Adrenal gland (tissue), 12 donors: ENCODE results near the gene PPP1R14C. TPM values are rescaled to one million over a fixed set of nuclear protein-coding genes. Genes with fewer than 3 reads are reported as not detected.

ENCODE experiments used
- DNase-seq, 7 donors: peaks; one replicate each; pipeline ENCODE4 v3.0.0-alpha.2; 2019 to 2020
- H3K27ac ChIP-seq, 5 donors: fragments of 200-600 bp; sonication (generic) in 4 of 5; 1 replicate in 3 of 5; 2 replicates in 2 of 5; pipeline versions ENCODE4 v1.5.1 to v1.8.0; 2016 to 2020; ENCODE audit warnings: mild to moderate bottlenecking in 1 of 5
- H3K27me3 ChIP-seq: fragments of 200-600 bp; 2 replicates; pipeline ENCODE4 v1.8.0; 2021
- H3K36me3 ChIP-seq, 2 donors: fragments of 200-600 bp; replicated peaks in 1 of 2; 1 replicate in 1 of 2; 2 replicates in 1 of 2; pipeline versions ENCODE4 v1.5.1 to v1.8.0; 2018 to 2022
- H3K4me1 ChIP-seq, 2 donors: fragments of 200-600 bp; replicated peaks in 1 of 2; 1 replicate in 1 of 2; 2 replicates in 1 of 2; pipeline versions ENCODE4 v1.5.1 to v1.8.0; 2018 to 2021
- H3K4me3 ChIP-seq, 4 donors: fragments of 200-600 bp; sonication (generic) in 3 of 4; one replicate each; pipeline ENCODE4 v1.5.1; 2016 to 2018
- H3K9me3 ChIP-seq, 3 donors: fragments of 200-600 bp; sonication (generic) in 1 of 3; replicated peaks in 1 of 3; 1 replicate in 2 of 3; 2 replicates in 1 of 3; pipeline versions ENCODE4 v1.5.1 to v1.8.0; 2016 to 2021
- CTCF ChIP-seq, 6 experiments: fragments of 450-650 bp in 4 of 6; fragments of 200-600 bp in 2 of 6; sonication (generic) in 1 of 6; IDR thresholded peaks; 1 replicate in 5 of 6; 2 replicates in 1 of 6; pipeline versions ENCODE4 v1.5.1 to v1.8.0; 2016 to 2021; ENCODE audit warnings: antibody characterized with exemption in 6 of 6, mild to moderate bottlenecking in 2 of 6, moderate library complexity in 1 of 6
- POLR2A ChIP-seq, 2 donors: fragments of 450-650 bp; IDR thresholded peaks; one replicate each; pipeline ENCODE4 v1.6.1; 2017; ENCODE audit warnings: antibody characterized with exemption in 2 of 2, mild to moderate bottlenecking in 2 of 2, moderate library complexity in 1 of 2
- WGBS, 4 donors: extraction: QIAGEN DNeasy Blood & Tissue Kit in 2 of 4; methylation state at CpG; one replicate each; pipeline versions ENCODE4 v1.1.5 to v1.1.7; 2013 to 2017; 5-methylcytosine and 5-hydroxymethylcytosine counted together
- intact Hi-C, 2 donors: fragments of 100-400 bp; cut with DNase I; formaldehyde crosslinking; loops; one replicate each; pipeline versions ENCODE4 v1.14.1 to v1.15.0; 2022 to 2023
- polyA plus RNA-seq, 3 donors: library from polyadenylated mRNA; stranded (reverse); fragments of 200-250 nt in 2 of 3; fragments of 350-450 nt in 1 of 3; fragmentation: Illumina TruSeq in 1 of 3; extraction: RNeasy Lipid Tissue Mini Kit (QIAGEN cat#74804) in 1 of 3; gene quantifications; one replicate each; pipeline ENCODE4 v1.2.3, GENCODE V29; 2013 to 2014
- total RNA-seq, 9 donors: library from RNA; depleted of rRNA in 4 of 9; stranded (reverse); fragments of >200 nt in 4 of 9; fragments of 120-200 nt in 1 of 9; fragmentation: NEBNext Ultra II Directional in 1 of 9; extraction: Animal tissue kit (Norgen Biotek cat#: 25700) in 1 of 9; gene quantifications; one replicate each; pipeline versions ENCODE4 v1.1.0 to v1.2.4, GENCODE V29; 2013 to 2023
- donor health status: healthy with polysubstance abuse.
- donor health status: Bipolar disorder and iron deficiency.
- donor health status: DM: yes; HTN: yes; CAD: no.
- donor health status: DM: no; HTN: no; CAD: no.
- donor health status: DM: no; HTN: no; CAD: no.
- donor health status: DM: yes; HTN: yes; CAD: no.

The PPP1R14C gene
- total and polyA plus RNA-seq, 12 donors, result 0.11 to 0.46 (median 0.17) TPM; not detected in 5

- Histone ChIP-seq H3K27me3 (no peaks in the 10 kb centered on the region), H3K4me3 (no peak overlapping the region), H3K36me3 (no peaks in the 10 kb centered on the region), H3K9me3 (no peaks in the 10 kb centered on the region), H3K27ac (no peak overlapping the region), H3K4me1 (no peaks in the 10 kb centered on the region)
- no peak for TF ChIP-seq CTCF (IDR thresholded peaks at IDR 0.05)
- DNase-seq, result no peak
- intact Hi-C loops, result no loop called here
- WGBS, 4 donors, result 52 to 75% (median 59%) methylated on average over 1 of the region's 1 CpG
These were observed 70.5 kb downstream of the PPP1R14C start for GRCh38 chr6:150213301-150213700.

GRCh38 chr6:150214310-150214709, 71.5 kb downstream of the PPP1R14C start:
- Histone ChIP-seq H3K27me3 (no peaks in the 10 kb centered on the region), H3K9me3 (no peaks in the 10 kb centered on the region), H3K4me3 (no peak overlapping the region), H3K4me1 (no peaks in the 10 kb centered on the region), H3K27ac (no peak overlapping the region), H3K36me3 (no peaks in the 10 kb centered on the region)
- no peak for TF ChIP-seq CTCF (IDR thresholded peaks at IDR 0.05)
- no peak for TF ChIP-seq POLR2A (IDR thresholded peaks at IDR 0.05)
- intact Hi-C loops, result no loop called here
- DNase-seq, result no peak

- Histone ChIP-seq H3K9me3 (no peaks in the 10 kb centered on the region), H3K4me1 (no peaks in the 10 kb centered on the region), H3K27ac (no peak overlapping the region), H3K36me3 (no peaks in the 10 kb centered on the region), H3K27me3 (no peaks in the 10 kb centered on the region), H3K4me3 (no peak overlapping the region)
- no peak for TF ChIP-seq CTCF (IDR thresholded peaks at IDR 0.05)
- TF ChIP-seq POLR2A (IDR thresholded peaks at IDR 0.05), result no peak
- WGBS, 4 donors, result 52 to 62% (median 59%) methylated on average over 6 of the region's 6 CpGs
- intact Hi-C loops, result no loop called here
- no peak for DNase-seq
These were observed 78.0 kb downstream of the PPP1R14C start for GRCh38 chr6:150220634-150221551.

GRCh38 chr6:150224820-150225219, 82.0 kb downstream of the PPP1R14C start:
- no peaks in the 10 kb centered on the region for H3K9me3 ChIP-seq
- H3K27me3 ChIP-seq, result no peaks in the 10 kb centered on the region
- no peaks in the 10 kb centered on the region for H3K4me1 ChIP-seq
- H3K36me3 ChIP-seq, result no peaks in the 10 kb centered on the region
- no peak overlapping the region for H3K27ac ChIP-seq
- H3K4me3 ChIP-seq, result no peak overlapping the region
- DNase-seq, result no peak
- TF ChIP-seq CTCF (IDR thresholded peaks at IDR 0.05) (no peak), POLR2A (IDR thresholded peaks at IDR 0.05) (no peak)
- 51 to 72% (median 59%) methylated on average over 3 of the region's 3 CpGs for WGBS, 4 donors
- intact Hi-C loops, result no loop called here
